ENCODE results near the gene DCUN1D1. TPM values are rescaled to one million over a fixed set of nuclear protein-coding genes. Genes with fewer than 3 reads are reported as not detected.

DCUN1D1 gene
- total RNA-seq, 1 donor from 2014 or later = 44.2 TPM

GRCh38 chr3:182969853-182970252 is 10.5 kb downstream of the DCUN1D1 start:
- TF ChIP-seq, protein P1, sequence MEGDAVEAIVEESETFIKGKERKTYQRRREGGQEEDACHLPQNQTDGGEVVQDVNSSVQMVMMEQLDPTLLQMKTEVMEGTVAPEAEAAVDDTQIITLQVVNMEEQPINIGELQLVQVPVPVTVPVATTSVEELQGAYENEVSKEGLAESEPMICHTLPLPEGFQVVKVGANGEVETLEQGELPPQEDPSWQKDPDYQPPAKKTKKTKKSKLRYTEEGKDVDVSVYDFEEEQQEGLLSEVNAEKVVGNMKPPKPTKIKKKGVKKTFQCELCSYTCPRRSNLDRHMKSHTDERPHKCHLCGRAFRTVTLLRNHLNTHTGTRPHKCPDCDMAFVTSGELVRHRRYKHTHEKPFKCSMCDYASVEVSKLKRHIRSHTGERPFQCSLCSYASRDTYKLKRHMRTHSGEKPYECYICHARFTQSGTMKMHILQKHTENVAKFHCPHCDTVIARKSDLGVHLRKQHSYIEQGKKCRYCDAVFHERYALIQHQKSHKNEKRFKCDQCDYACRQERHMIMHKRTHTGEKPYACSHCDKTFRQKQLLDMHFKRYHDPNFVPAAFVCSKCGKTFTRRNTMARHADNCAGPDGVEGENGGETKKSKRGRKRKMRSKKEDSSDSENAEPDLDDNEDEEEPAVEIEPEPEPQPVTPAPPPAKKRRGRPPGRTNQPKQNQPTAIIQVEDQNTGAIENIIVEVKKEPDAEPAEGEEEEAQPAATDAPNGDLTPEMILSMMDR (IDR thresholded peaks at IDR 0.05) = no peak
- peaks cover 55% of the 10 kb centered on the region for H3K4me1 Mint-ChIP-seq
- DNase-seq (no peak), ATAC-seq (ENCODE audit: low read depth) (no peak)
- no peak overlapping the region for H3K27ac Mint-ChIP-seq
- ChIA-PET CTCF (no interaction called here), POLR2A (interaction anchor here (1.1 kb wide), 1 partner anchor 12 kb away, joined by 4 read pairs; no protein-coding TSS in a partner anchor)
- no peak overlapping the region for H3K4me3 Mint-ChIP-seq
- no peaks in the 10 kb centered on the region for H3K9me3 Mint-ChIP-seq
- no peaks in the 10 kb centered on the region for H3K27me3 Mint-ChIP-seq
- peaks cover 17% of the 10 kb centered on the region for H3K36me3 Mint-ChIP-seq (ENCODE audit: low read depth)
- intact Hi-C loops (cut with micrococcal nuclease) = no loop called here

DNA sequence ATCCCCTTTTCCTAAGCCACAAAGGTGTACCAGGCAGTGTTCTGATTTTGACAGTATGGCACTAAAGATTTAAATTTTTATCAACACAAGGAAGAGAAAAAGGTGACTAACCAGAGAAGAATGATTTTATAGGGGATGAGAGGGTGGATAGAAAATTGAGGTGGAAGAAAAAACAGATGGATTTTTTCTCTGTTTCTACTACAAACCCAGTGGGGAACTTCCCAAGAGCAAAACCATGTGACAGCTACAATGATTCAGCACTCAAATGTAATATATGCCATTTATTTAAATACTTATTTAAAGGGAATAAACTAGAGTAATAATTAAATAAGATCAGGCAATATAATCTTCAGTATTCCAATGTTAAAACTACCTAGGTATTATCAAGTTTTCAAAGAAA is 11.1 kb downstream of the DCUN1D1 start:
- DNase-seq (no peak), ATAC-seq (ENCODE audit: low read depth) (no peak)
- Mint-ChIP-seq H3K27ac (peak overlapping the region; percentile 2), H3K9me3 (no peaks in the 10 kb centered on the region), H3K4me1 (peaks cover 54% of the 10 kb centered on the region), H3K36me3 (ENCODE audit: low read depth) (peaks cover 20% of the 10 kb centered on the region), H3K27me3 (no peaks in the 10 kb centered on the region), H3K4me3 (no peak overlapping the region)
- POLR2A ChIA-PET = interaction anchor here (1.0 to 1.7 kb wide), 3 partner anchors 10 to 12 kb away, joined by 4 to 6 read pairs (median 4); no protein-coding TSS in a partner anchor
- intact Hi-C loops (cut with micrococcal nuclease) = no loop called here
- CTCF ChIA-PET = no interaction called here
- TF ChIP-seq, protein P1 (IDR thresholded peaks at IDR 0.05) = no peak

GRCh38 chr3:182967218-182968204 is 12.8 kb downstream of the DCUN1D1 start:
- peak; percentile 77 for ATAC-seq (ENCODE audit: low read depth)
- CTCF ChIA-PET = no interaction called here
- intact Hi-C loops (cut with micrococcal nuclease) = loop anchor here (1.0 kb wide), 1 partner anchor 13 kb away; the partner anchor contains the start of gene DCUN1D1

GRCh38 chr3:182965861-182966366 is 14.4 kb downstream of the DCUN1D1 start:
- TF ChIP-seq, protein P1 (IDR thresholded peaks at IDR 0.05) = no peak
- Mint-ChIP-seq H3K27ac (peak overlapping the region; percentile 69), H3K27me3 (no peaks in the 10 kb centered on the region), H3K9me3 (no peaks in the 10 kb centered on the region), H3K36me3 (ENCODE audit: low read depth) (peaks cover 34% of the 10 kb centered on the region), H3K4me3 (no peak overlapping the region), H3K4me1 (peaks cover 43% of the 10 kb centered on the region)
- ChIA-PET POLR2A (no interaction called here), CTCF (no interaction called here)
- no peak for DNase-seq
- intact Hi-C loops (cut with micrococcal nuclease) = no loop called here
- ATAC-seq (ENCODE audit: low read depth) = no peak

More at GRCh38 chr3:182967218-182968204, 12.8 kb downstream of the DCUN1D1 start:
- peak overlapping the region; percentile 32 for H3K4me3 Mint-ChIP-seq
- H3K27me3 Mint-ChIP-seq = no peaks in the 10 kb centered on the region
- peak overlapping the region; percentile 71 for H3K27ac Mint-ChIP-seq
- TF ChIP-seq, protein P1 (IDR thresholded peaks at IDR 0.05) = no peak
- POLR2A ChIA-PET = interaction anchor here (1.7 kb wide), 1 partner anchor 12 kb away, joined by 6 read pairs; no protein-coding TSS in a partner anchor
- peaks cover 54% of the 10 kb centered on the region for H3K4me1 Mint-ChIP-seq
- H3K36me3 Mint-ChIP-seq (ENCODE audit: low read depth) = peaks cover 29% of the 10 kb centered on the region
- no peaks in the 10 kb centered on the region for H3K9me3 Mint-ChIP-seq
- DNase-seq = no peak

- H3K27ac Mint-ChIP-seq = no peak overlapping the region
- TF ChIP-seq, protein P1 (IDR thresholded peaks at IDR 0.05) = no peak
- CTCF ChIA-PET = no interaction called here
These were observed 16.2 kb downstream of the DCUN1D1 start for GRCh38 chr3:182964179-182964578.

More at GRCh38 chr3:182964179-182964578, 16.2 kb downstream of the DCUN1D1 start:
- intact Hi-C loops (cut with micrococcal nuclease) = no loop called here
- Mint-ChIP-seq H3K4me3 (no peak overlapping the region), H3K9me3 (no peaks in the 10 kb centered on the region), H3K4me1 (peaks cover 31% of the 10 kb centered on the region), H3K36me3 (ENCODE audit: low read depth) (peaks cover 48% of the 10 kb centered on the region), H3K27me3 (no peaks in the 10 kb centered on the region)
- POLR2A ChIA-PET = no interaction called here
- ATAC-seq (ENCODE audit: low read depth) (no peak), DNase-seq (no peak)

Measured in activated B cell treated with CpG ODN at 0.5 μM for 24 hours (primary cell).